RWPE1 (cell line): ENCODE measurements around the gene FBXO28.

Source experiments
- CTCF ChIA-PET: fragments of 350-600 bp; sonication (Branson Sonifier 250); formaldehyde crosslinking; extraction: SDS; loops from one replicate; lab custom pipeline; 2021; lab: Yijun Ruan, JAX
- POLR2A ChIA-PET: fragments of 400-600 bp; formaldehyde crosslinking; extraction: SDS; loops from one replicate; lab custom pipeline; 2020; ENCODE audit warnings: antibody characterized with exemption; ENCODE audit not compliant: low non-redundant PET; lab: Yijun Ruan, JAX
- DNase-seq: peaks from one replicate; pipeline ENCODE4 v3.0.0; 2012; ENCODE audit warnings: low spot score
- H3K27ac ChIP-seq: fragments of 450-650 bp; 2 replicates; pipeline ENCODE4 v1.5.1; 2017
- CTCF ChIP-seq: fragments of 450-650 bp; conservative IDR thresholded peaks from 2 replicates; pipeline ENCODE4 v1.5.1; 2017; ENCODE audit warnings: low read depth, mild to moderate bottlenecking

Gene FBXO28

GRCh38 chr1:224118688-224119087, 4.8 kb downstream of the FBXO28 start:
- CTCF ChIA-PET, result interaction anchor here (0.6 to 0.7 kb wide), 3 partner anchors 241 to 854 kb away, joined by 4 to 5 read pairs (median 4); no protein-coding TSS in a partner anchor
- H3K27ac ChIP-seq, result no peak overlapping the region
- POLR2A ChIA-PET, result interaction anchor here (0.7 kb wide), 1 partner anchor 10 kb away, joined by 3 read pairs; no protein-coding TSS in a partner anchor
- TF ChIP-seq CTCF, result no peak
- no peak for DNase-seq

- no peak overlapping the region for H3K27ac ChIP-seq
- TF ChIP-seq CTCF, result no peak
- CTCF ChIA-PET, result no interaction called here
- DNase-seq, result no peak
- POLR2A ChIA-PET, result no interaction called here
Observed at GRCh38 chr1:224123136-224123535, 9.2 kb downstream of the FBXO28 start.

- H3K27ac ChIP-seq, result no peak overlapping the region
- no peak for TF ChIP-seq CTCF
- ChIA-PET POLR2A (no interaction called here), CTCF (interaction anchor here (0.6 kb wide), 1 partner anchor 207 kb away, joined by 4 read pairs; no protein-coding TSS in a partner anchor)
- no peak for DNase-seq
Observed at GRCh38 chr1:224124220-224124619, 10.3 kb downstream of the FBXO28 start.

GRCh38 chr1:224127925-224128819, 14.3 kb downstream of the FBXO28 start:
- H3K27ac ChIP-seq, result peak overlapping the region; percentile 47; the same call in 1 of the 2 replicates
- POLR2A ChIA-PET, result interaction anchor here (0.6 kb wide), 1 partner anchor 9 kb away, joined by 3 read pairs; no protein-coding TSS in a partner anchor
- peak; percentile 29 for DNase-seq
- CTCF ChIA-PET, result interaction anchor here (1.0 kb wide), 1 partner anchor 12 kb away, joined by 3 read pairs; no protein-coding TSS in a partner anchor
- TF ChIP-seq CTCF, result no peak

GRCh38 chr1:224131253-224131652, 17.3 kb downstream of the FBXO28 start:
- no peak for DNase-seq
- TF ChIP-seq CTCF, result no peak
- ChIA-PET POLR2A (no interaction called here), CTCF (no interaction called here)
- H3K27ac ChIP-seq, result no peak overlapping the region

GRCh38 chr1:224132901-224133300, 19.0 kb downstream of the FBXO28 start:
- H3K27ac ChIP-seq, result peak overlapping the region; percentile 87

More at GRCh38 chr1:224132901-224133300, 19.0 kb downstream of the FBXO28 start:
- CTCF ChIA-PET, result interaction anchor here (0.7 kb wide), 1 partner anchor 83 kb away, joined by 4 read pairs; no protein-coding TSS in a partner anchor
- POLR2A ChIA-PET, result no interaction called here
- TF ChIP-seq CTCF, result no peak
- DNase-seq, result peak; percentile 87
